Measurements from ENCODE around the gene SRRM5. TPM values are rescaled to one million over a fixed set of nuclear protein-coding genes. Genes with fewer than 3 reads are reported as not detected.

Gene SRRM5
- total and polyA plus RNA-seq, 2 experiments from 2014 or later = 0.24 to 0.27 TPM

GRCh38 chr19:43619262-43620060 lies 7.6 kb downstream of the SRRM5 start, which contains the start of gene ZNF428:
Gene ZNF428 (minus strand): TSS chr19:43619629. CDS start chr19:43614304, 5,325 bp downstream.
- WGBS (ENCODE audit: low lambda C conversion rate, missing lambda C conversion rate) = 1% methylated on average over 77 of the region's 81 CpGs
- H3K4me2 ChIP-seq = peak within 1 kb of the TSS; percentile 85
- peaks cover 50% of the 10 kb centered on the region for H3K79me2 ChIP-seq
- peak; percentile 96 for DNase-seq (ENCODE audit: low spot score)
- no peak for TF ChIP-seq CTCF (IDR thresholded peaks at IDR 0.05; ENCODE audit: poor library complexity)
- TF ChIP-seq EZH2 (IDR thresholded peaks at IDR 0.05; ENCODE audit: borderline replicate concordance) = no peak
- no peak for TF ChIP-seq EZH2phosphoT487 (IDR thresholded peaks at IDR 0.05; ENCODE audit: low read depth, severe bottlenecking, unreplicated experiment)
- peaks cover 7% of the 10 kb centered on the region for H3K4me1 ChIP-seq (ENCODE audit: insufficient read depth)
- H3K27ac ChIP-seq = peak within 1 kb of the TSS; percentile 98
- H2AFZ ChIP-seq = peak within 1 kb of the TSS; percentile 84
- no peaks in the 10 kb centered on the region for H3K9me2 ChIP-seq (replicated peaks; ENCODE audit: insufficient read depth)
- H3K4me3 ChIP-seq = peak within 1 kb of the TSS; percentile 44
- no peaks in the 10 kb centered on the region for H3K27me3 ChIP-seq
- no peaks in the 10 kb centered on the region for H3K36me3 ChIP-seq (replicated peaks; ENCODE audit: insufficient read depth, low read depth)
- no peaks in the 10 kb centered on the region for H3K9me3 ChIP-seq (ENCODE audit: low read depth)
- no peaks in the 10 kb centered on the region for H4K20me1 ChIP-seq (ENCODE audit: insufficient read depth, poor library complexity, severe bottlenecking)

DNA sequence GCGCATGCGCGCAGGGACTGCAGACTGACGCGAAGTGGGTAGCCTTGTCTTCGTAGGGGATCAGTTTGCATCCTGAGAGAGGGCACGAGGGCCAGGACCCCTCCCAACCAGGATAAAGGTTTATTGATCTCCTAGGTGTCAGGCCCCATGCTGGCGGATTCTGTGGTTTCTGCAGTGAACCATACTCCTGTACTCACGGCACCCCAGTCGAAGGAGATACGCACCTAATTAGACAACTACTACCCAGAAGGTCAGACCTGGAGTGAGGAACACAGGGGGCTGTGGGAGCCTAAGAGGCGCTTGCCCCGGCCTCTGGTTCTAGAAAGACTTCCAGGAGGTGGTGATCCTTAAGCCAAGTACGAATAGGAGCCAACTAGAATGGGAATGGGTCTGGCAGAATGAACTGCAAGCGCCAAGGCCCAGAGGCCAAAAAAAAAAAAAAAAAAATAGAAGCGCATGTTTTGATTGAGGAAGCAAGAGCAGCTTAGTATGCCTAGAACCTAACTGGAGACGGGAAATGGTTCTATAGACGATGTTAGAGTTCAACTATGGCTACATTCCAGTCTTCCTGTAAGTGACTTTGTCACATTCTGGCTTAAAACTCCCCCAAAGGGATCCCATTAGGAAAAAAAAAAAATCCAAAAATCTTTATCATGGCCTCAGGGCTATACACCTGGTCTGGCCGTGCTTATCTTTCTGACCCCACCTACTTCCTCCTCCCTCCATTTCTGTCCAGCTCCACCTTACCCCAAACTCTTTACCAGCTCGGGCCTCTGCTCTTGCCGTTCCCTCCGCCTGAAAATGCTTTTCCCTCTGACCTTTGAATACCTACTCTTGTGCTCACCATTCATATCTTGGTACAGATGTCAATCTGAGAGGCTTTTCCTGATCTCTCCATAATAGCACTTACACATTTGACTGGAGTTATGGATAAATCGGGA lies 8.4 kb downstream of the SRRM5 start:
- Histone ChIP-seq H4K20me1 (ENCODE audit: insufficient read depth, poor library complexity, severe bottlenecking) (no peaks in the 10 kb centered on the region), H3K79me2 (peaks cover 41% of the 10 kb centered on the region), H3K9me3 (ENCODE audit: low read depth) (no peaks in the 10 kb centered on the region), H3K9me2 (replicated peaks; ENCODE audit: insufficient read depth) (no peaks in the 10 kb centered on the region), H3K27ac (peak overlapping the region; percentile 98), H3K36me3 (replicated peaks; ENCODE audit: insufficient read depth, low read depth) (no peaks in the 10 kb centered on the region), H3K4me2 (peak overlapping the region; percentile 85), H2AFZ (peak overlapping the region; percentile 84), H3K4me3 (peak overlapping the region; percentile 44), H3K4me1 (ENCODE audit: insufficient read depth) (peaks cover 7% of the 10 kb centered on the region), H3K27me3 (no peaks in the 10 kb centered on the region)
- 50% methylated on average over 23 of the region's 23 CpGs for WGBS (ENCODE audit: low lambda C conversion rate, missing lambda C conversion rate)
- no peak for TF ChIP-seq EZH2phosphoT487 (IDR thresholded peaks at IDR 0.05; ENCODE audit: low read depth, severe bottlenecking, unreplicated experiment)
- no peak for TF ChIP-seq CTCF (IDR thresholded peaks at IDR 0.05; ENCODE audit: poor library complexity)
- TF ChIP-seq EZH2 (IDR thresholded peaks at IDR 0.05; ENCODE audit: borderline replicate concordance) = no peak
- DNase-seq (ENCODE audit: low spot score) = no peak

GRCh38 chr19:43622070-43622469 lies 10.2 kb downstream of the SRRM5 start:
- 90% methylated on average over 4 of the region's 4 CpGs for WGBS (ENCODE audit: low lambda C conversion rate, missing lambda C conversion rate)

More at GRCh38 chr19:43622070-43622469, 10.2 kb downstream of the SRRM5 start:
- Histone ChIP-seq H4K20me1 (ENCODE audit: insufficient read depth, poor library complexity, severe bottlenecking) (no peaks in the 10 kb centered on the region), H3K27me3 (no peaks in the 10 kb centered on the region), H3K79me2 (peaks cover 26% of the 10 kb centered on the region), H3K4me2 (no peak overlapping the region), H3K27ac (no peak overlapping the region), H3K4me1 (ENCODE audit: insufficient read depth) (peaks cover 7% of the 10 kb centered on the region), H3K9me2 (replicated peaks; ENCODE audit: insufficient read depth) (no peaks in the 10 kb centered on the region), H3K4me3 (no peak overlapping the region), H2AFZ (no peak overlapping the region), H3K36me3 (replicated peaks; ENCODE audit: insufficient read depth, low read depth) (no peaks in the 10 kb centered on the region), H3K9me3 (ENCODE audit: low read depth) (no peaks in the 10 kb centered on the region)
- DNase-seq (ENCODE audit: low spot score) = no peak
- no peak for TF ChIP-seq EZH2 (IDR thresholded peaks at IDR 0.05; ENCODE audit: borderline replicate concordance)
- no peak for TF ChIP-seq EZH2phosphoT487 (IDR thresholded peaks at IDR 0.05; ENCODE audit: low read depth, severe bottlenecking, unreplicated experiment)
- TF ChIP-seq CTCF (IDR thresholded peaks at IDR 0.05; ENCODE audit: poor library complexity) = no peak

Measured in hepatocyte (in vitro differentiated cells).